Right ventricle myocardium inferior (tissue), 1 donor: ENCODE data around the gene PC. TPM values are rescaled to one million over a fixed set of nuclear protein-coding genes. Genes with fewer than 3 reads are reported as not detected.

Experiments used
- microRNA-seq: library from miRNA; unstranded; fragments of <30 nt; microRNA quantifications from one replicate; pipeline ENCODE4 v1.2.0, GENCODE V29; 2020
- total RNA-seq: library from RNA; stranded (reverse); fragmentation: NEBNext Ultra II Directional; extraction: Animal tissue kit (Norgen Biotek cat#: 25700); gene quantifications from one replicate; pipeline ENCODE4 v1.2.1, GENCODE V29; 2021
- donor health status: DM: no; HTN: yes; CAD: no; lungs with severe emphysema.

The PC gene
- total RNA-seq, 1 donor from 2014 or later: 7.5 TPM

Small RNA genes within 50 kb of the gene (microRNA-seq; reads per million reads assigned to microRNA genes)
- gene MIR3163: not detected

Other genes starting within 250 kb of the PC start
- 0.95 TPM for gene SPTBN2, start 229.2 kb downstream of the PC start, total RNA-seq
- 5.6 TPM for gene RCE1, start 114.9 kb downstream of the PC start, total RNA-seq
- gene LRFN4, start 101.3 kb downstream of the PC start, total RNA-seq: 24.7 TPM
- gene C11orf86, start 16.9 kb upstream of the PC start, total RNA-seq: not detected
- gene SYT12, start 64.8 kb upstream of the PC start, total RNA-seq: 0.32 TPM
- 62.5 TPM for gene RHOD, start 98.5 kb upstream of the PC start, total RNA-seq
- 41.3 TPM for gene KDM2A, start 160.9 kb upstream of the PC start, total RNA-seq